ENCODE data around the gene ZSWIM6.

Gene ZSWIM6

GRCh38 chr5:61591859-61592258 is 259.8 kb downstream of the ZSWIM6 start:
- DNase-seq (ENCODE audit: low read depth in 2 of 2), result no peak

- DNase-seq (ENCODE audit: low read depth in 2 of 2), result no peak
Observed at GRCh38 chr5:61595426-61595825, 263.4 kb downstream of the ZSWIM6 start.

Data from activated CD4-positive, alpha-beta T cell treated with anti-CD3 and anti-CD28 coated beads for 24 hours (primary cell).